ENCODE measurements around the gene TXNDC12.
A peak's percentile ranks its signal among the peaks of the same experiment; 100 is the strongest.

DNA sequence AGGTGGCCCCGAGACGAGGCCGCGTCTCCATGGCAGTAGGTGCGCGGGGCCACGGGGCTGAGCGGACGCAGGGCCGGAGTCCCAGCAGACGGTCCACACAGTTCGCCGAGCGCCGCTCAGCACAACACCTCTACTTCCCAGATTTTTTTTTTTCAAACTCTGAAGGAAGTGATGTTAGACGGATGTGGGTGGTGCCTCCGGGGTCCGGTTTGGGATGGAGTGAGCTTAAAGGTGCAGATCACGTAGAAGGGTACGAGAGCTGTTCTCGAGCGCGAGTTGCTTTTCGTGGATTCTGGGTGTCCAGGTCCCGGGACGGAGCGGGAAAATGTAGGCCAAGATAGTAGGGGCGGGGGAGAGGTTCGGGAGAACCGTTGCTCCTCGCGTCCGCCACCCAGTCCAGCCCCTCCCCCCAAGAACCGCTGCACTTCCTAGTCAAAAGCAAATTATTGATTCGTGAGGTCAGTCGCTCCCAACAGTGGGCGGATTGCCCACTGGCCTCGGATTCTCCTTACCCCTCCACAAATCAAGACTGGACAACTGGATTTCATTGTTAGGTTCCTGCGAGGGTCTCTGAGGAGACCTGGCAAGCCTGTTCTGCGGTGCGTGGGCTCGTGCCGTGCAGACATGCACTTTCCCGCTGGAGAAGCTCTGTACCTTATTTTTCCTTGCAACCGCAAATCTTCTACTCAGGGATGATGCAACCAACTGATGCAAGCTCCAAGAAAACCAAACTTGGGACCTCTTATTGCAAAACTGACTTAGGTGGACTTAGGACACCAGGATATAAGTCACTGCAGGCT, at the start of gene TXNDC12:
- no peak for TF ChIP-seq CTCF (IDR thresholded peaks at IDR 0.05)
- TF ChIP-seq POLR2A (IDR thresholded peaks at IDR 0.05): peak in 1 of 2 donors; percentile 51
